Astrocyte of the hippocampus (primary cell): ENCODE results near the gene ARHGEF19.
"Not testable (repeated sequence)": the region's sequence is repeated elsewhere in the genome, so short reads cannot be mapped to it uniquely, and the experiment has no call there.

Source experiments
- DNase-seq: peaks from one replicate; pipeline ENCODE4 v3.0.0; 2011; ENCODE audit warnings: low read depth, low spot score

ARHGEF19 gene

DNA sequence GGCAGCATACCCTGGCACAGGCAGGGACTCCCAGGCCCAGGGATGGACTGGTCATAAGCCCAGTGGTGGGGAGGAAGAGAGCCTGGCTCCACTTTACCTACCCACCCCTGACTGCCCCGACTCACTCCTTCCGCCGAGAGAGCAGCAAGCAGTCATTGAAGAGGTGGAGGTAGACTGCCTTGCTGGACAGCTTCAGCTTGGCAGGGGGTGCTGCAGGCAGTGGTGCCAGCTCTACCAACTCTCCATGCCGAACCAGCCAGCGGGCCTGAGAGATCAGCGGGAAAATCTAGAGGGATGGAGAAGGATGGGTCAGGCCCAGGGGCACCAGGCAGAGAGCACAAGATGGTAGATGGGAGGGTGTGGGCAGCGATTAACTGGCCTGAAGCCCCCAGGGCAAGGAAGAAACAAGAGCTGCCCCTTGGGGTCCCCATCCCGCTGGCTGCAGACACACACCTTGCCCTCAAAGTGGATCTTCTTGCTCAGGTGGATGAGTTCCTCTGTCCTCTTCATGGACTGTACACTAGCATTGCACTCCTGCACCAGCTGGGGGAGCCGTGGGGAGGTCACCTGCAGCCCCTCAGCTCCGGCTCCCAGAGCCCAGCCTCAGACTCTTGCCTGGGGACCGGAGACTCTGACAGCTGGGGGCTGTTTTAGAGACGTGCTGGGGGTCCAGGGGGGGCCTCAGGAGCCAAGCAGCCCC lies 7.7 kb downstream of the ARHGEF19 start:
- DNase-seq = no peak

DNA sequence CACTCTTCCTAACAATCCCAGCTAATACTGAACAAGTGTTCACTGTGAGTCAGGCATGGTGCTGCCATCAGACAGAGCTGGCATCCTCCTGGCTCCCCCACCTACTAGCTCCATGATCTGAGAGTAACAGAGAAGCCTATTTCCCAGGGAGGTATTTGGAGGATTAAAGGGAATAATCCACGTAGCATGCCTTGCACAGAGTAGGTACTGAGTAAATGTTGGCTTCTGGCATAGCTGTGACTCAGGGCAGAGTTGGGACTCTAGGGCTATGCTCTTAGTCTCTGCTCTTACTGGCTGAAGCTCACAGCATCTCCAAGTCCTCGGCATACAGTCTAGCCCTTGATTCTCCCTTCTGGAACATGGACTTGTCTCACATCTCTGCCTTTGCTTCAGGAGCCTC lies 8.2 kb downstream of the ARHGEF19 start:
- no peak for DNase-seq

DNA sequence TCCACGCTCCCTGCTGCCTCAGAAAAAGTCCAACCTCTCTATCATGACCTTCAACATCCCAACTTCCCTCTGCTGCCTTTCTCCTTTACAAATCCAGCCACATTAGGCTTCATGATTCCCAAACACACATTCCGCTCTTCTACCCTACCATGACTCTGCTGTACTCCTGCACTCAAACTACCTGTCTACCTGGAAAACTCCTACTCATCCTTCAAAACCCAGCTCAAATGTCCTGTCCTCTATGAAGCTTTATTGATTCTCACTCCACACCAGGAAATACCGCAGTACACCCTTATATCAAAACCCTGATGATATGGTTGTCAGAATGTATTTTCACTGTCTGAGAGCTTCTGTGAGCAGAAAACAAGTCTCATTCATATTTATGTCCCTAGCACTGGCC lies 8.9 kb downstream of the ARHGEF19 start:
- DNase-seq = no peak

- DNase-seq = no peak
These were observed 9.9 kb downstream of the ARHGEF19 start for GRCh38 chr1:16202281-16203210.

DNA sequence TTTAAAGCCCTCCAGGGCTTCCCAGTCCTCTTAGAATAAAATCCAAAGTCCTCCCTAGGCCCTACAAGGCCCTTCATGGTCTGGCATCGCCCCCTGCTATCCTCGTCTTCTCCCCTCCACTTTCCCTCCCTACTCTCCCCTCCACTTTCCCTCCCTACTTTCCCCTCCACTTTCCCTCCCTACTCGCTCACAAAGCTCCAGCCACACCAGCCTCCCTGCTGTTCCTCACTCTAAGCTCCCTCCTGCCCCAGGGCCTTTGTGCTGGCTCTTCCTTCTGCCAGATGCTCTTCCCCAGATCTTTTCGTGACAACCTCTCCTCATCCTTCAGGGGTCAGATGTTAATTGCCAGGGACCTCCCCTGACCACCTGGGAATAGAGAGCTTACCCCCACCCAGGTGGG lies 12.8 kb downstream of the ARHGEF19 start:
- DNase-seq = no peak

- DNase-seq = no peak
These were observed 13.3 kb downstream of the ARHGEF19 start for GRCh38 chr1:16199157-16199501.

DNA sequence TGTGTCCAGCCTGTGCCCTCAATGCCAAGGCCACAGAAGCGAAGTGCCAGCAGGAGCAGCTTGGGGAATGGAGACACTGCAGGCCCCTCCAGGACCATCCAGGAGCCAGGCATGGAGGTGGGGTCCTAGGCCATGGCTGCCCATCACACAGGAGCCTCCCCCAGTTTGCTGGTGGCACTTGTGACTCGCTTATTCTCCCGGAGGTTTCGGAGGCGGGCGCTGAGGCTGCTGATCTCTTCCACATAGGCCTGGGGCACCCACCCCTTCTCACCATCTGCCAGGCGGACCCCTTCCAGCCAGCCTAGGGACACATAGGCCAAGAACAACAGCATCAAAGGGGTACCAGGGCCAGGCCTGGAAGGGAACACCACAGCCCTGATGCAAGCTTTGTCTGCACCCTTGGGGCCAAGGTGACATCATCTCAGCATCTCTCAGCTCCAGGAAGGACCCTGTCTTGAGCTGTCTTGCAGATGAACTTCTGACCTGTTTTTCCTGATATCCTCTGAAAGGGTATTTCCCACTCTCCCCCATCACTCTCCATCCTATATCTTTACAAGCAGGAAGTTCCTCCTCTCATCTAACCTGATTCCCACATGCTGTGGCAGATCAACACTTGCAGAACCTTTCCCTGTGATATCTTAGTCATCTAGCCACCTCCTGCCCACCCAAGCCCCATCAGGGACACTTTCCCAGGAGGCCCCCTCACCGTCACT lies 13.9 kb downstream of the ARHGEF19 start:
- no peak for DNase-seq

DNA sequence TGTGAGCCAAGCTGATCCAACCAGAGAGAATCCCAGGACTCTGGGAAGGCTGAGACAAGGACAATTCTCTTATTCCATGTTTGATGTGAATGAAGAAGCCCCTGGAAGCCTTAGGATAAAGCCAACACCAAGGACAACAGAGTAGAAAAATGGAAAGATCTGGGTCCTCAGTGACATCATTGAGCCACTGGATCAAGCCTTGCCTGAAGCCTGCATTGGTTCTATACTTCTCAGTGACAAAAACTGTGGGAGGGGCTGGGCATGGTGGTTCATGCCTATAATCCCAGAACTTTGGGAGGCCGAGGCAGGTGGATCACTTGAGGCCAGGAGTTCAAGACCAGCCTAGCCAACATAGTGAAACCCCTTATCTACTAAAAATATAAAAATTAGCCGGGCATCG lies 15.6 kb downstream of the ARHGEF19 start:
- no peak for DNase-seq

GRCh38 chr1:16196139-16196538 lies 16.3 kb downstream of the ARHGEF19 start:
- DNase-seq = not testable (repeated sequence)

- DNase-seq = no peak
These were observed 16.9 kb downstream of the ARHGEF19 start for GRCh38 chr1:16195518-16195905.

- no peak for DNase-seq
These were observed 20.4 kb downstream of the ARHGEF19 start for GRCh38 chr1:16191916-16192546.

DNA sequence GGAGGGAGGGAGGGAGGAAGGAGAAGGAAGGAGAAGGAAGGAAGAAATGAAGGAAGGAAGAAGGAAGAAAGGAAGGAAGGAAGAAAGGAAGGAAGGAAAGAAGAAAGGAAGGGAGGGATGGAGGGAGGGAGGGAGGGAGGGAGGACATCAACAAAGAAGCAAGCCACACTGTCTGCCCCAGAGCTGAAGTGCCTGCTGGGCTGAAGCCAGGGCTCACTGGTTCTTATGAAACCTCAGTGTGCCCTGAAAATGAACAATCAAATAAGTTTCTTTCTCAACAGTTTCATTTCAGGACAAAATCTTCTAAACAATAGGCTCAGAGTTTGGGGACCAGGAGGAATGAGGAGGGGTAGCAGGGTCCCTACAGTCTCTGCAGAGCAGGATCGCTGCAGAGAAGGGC lies 21.1 kb downstream of the ARHGEF19 start:
- no peak for DNase-seq

DNA sequence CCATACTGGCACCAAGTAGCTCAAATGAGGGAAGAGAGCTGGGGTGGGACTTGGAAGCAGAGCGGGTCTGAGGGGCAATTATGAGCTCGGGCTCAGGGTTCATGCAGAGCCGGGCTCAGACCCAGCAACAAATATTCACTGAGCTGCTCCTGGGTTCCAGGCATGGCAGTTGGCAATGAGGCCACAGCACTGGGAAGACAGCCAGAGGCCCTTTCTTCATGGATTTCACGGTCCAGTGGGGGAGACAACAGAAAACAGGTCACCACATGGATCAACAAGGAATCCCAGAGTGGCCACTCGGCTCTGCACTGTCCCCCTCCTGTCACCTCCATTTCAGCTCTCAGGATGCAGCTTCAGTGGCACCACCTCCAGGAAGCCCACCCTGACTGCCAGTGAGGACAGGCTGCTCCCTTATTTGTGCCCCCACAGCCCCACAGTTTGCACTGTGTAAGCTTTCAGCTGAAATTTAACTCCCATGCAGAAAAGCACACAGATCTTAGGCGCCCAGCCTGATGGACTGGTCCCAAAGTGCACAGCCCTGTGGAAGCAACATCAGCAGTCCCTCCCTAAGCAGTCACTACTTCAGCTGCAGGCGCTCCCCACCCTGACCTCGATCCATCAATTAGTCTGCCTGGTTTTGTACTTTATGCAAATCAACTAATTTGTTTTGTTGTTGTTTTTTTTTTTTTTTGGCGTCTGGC lies 22.4 kb downstream of the ARHGEF19 start:
- DNase-seq = peak; percentile 82

DNA sequence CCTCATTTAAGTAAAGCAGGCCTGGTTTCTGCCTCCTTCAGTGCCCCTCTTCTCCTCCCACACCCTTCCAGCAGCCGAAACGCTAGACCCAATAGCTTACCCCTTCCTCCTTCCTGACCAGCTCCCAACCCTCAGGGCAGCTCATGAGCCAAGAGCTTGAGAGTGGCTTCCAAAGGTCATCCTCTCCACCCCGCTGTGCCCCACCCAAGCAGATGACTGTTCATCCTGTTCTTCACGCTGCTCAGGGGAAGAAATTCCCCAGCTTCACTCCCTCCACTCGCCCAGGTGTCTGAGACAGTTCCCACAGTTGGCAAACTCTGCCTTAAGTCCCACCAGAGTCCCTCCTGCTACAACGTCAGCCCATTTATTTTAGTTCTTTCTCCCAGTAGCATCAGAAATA lies 23.4 kb downstream of the ARHGEF19 start:
- DNase-seq = no peak

DNA sequence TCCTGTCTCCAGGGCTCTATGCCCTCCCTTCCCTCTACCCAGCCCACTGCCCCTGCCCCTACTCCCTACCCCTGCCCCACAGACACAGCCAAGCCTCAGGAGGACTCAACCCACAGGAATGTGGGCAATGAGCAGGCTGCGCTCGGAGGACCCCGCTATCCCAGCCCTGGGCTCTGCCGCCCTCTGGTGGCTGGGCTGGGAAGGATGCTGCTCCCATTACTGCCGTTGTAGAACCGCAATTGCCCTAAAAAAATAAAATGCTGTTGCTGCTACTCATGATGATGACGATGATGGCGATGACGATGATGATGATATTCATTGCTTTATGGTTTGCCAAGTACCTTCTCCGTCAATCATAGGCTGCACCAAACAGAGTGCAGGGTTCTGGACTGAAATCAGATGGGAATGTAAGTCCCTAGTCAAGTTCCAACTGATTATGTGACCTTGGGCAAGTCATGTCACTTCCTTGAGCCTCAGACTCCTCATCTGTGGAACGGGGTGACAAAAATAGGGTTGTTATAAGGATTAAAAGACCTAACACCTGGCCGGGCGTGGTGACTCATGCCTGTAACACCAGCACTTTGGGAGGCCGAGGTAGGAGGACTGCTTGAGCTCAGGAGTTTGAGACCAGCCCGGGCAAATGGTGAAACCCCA lies 24.6 kb downstream of the ARHGEF19 start:
- peak; percentile 96 for DNase-seq

DNA sequence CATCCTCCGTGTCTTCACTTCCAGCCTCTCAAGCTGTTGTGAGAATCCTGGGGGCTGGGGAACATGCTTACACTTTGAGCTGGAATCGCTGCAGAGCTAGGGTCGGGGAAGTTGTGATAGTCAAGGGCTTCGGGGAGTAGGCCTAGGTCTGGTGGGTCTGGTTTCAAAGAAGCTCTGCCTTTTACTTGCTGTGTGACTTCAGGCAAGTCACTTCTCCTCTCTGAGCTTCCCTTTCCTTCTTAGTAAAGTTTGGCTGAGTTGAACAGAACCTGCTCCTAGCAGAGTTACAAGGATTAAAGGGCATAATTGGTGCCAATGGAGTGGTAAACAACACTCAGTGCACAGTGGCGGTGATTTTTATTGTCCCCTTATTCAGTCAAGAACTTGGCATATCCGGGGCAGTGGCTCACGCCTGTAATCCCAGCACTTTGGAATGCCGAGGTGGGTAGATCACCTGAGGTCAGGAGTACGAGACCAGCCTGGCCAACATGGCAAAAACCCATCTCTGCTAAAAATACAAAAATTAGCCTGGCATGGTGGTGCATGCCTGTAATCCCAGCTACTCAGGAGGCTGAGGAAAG lies 25.7 kb downstream of the ARHGEF19 start:
- DNase-seq = no peak

DNA sequence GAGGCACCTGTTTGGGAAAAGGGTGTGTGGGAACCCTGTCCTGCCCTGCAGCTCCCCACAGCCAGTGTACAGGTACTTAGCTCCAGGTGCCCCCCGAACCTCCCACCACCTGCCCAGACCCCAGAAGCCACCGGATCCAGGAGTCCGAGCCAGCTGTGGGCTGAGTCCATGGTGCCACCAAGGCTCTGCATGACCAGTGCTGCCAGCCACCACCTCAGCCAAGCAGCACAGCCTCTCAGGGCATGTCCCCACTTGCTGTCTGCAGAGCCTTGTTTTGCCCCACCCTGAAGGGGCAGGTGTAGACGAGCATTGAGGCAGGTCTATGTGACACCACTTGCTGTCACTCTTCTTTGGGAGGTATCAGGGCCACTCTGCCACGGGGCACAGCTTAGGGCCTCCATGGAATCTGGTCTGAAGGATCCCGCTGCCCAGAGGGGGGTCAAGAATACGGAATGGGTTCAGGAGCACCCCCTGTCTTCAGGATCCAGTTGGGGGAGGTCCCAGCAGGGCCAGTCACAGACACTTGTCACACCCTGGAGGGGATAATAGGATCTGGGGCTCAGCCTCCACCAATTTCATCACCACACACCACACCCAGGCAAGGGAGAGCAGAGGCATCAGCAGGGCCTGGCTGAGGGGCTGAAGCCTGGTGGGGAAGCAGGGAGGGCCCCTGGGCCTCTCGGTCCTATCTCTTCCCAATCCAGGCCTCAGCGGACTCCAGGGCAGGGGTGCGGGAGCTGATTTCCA lies 27.7 kb downstream of the ARHGEF19 start:
- no peak for DNase-seq

- no peak for DNase-seq
These were observed 28.5 kb downstream of the ARHGEF19 start for GRCh38 chr1:16183765-16184556.

DNA sequence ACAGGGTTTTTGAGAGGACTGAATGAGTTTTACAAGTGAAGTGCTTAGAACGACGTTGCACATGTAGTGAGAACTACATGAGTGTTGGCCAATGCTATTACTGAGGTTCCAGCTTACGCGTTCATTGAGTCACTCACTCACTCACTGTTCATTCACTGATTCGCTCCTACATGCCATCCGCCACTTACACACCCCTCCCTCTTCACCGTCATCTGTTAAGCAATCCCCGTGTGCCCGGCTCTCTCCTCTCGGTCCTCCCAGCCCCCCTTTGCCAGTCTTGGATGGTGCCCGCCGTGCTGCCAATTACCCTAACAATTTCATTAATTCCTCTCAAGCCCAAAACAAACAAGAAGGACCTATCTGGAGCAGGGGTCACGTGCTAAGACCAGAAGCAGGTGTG lies 29.3 kb downstream of the ARHGEF19 start:
- DNase-seq = peak; percentile 70
